AG04450 (cell line): ENCODE results near the gene RND2. TPM values are rescaled to one million over a fixed set of nuclear protein-coding genes. Genes with fewer than 3 reads are reported as not detected.
"Not testable (repeated sequence)": the region's sequence is repeated elsewhere in the genome, so short reads cannot be mapped to it uniquely, and the experiment has no call there.

ENCODE experiments used
- CTCF ChIA-PET: fragments of 300-600, 350-600 bp; formaldehyde crosslinking; extraction: SDS; loops from one replicate; lab custom pipeline; 2022; ENCODE audit warnings: antibody characterized with exemption, inconsistent platforms; lab: Charles Lee
- POLR2A ChIA-PET: fragments of 350-600 bp; formaldehyde crosslinking; extraction: SDS; loops from one replicate; lab custom pipeline; 2021; ENCODE audit warnings: antibody characterized with exemption, inconsistent platforms; lab: Yijun Ruan, JAX
- DNase-seq: peaks from one replicate; pipeline ENCODE4 v3.0.0-alpha.2; 2011; ENCODE audit warnings: low read depth, low spot score
- H3K27ac ChIP-seq: one replicate; pipeline ENCODE4 v1.5.1; 2012; ENCODE audit warnings: low read depth, low read length, control low read depth
- H3K27me3 ChIP-seq: one replicate; pipeline ENCODE4 v1.6.0; 2012; ENCODE audit warnings: low read length; ENCODE audit not compliant: control insufficient read depth, insufficient read depth
- H3K4me3 ChIP-seq: 2 replicates; pipeline ENCODE4 v1.5.1; 2011; ENCODE audit warnings: mild to moderate bottlenecking, low read depth, low read length, control low read depth
- H3K9me3 ChIP-seq: 2 replicates; pipeline ENCODE4 v1.5.1; 2012; ENCODE audit warnings: low read length; ENCODE audit not compliant: control insufficient read depth, insufficient read depth
- polyA plus RNA-seq: library from polyadenylated mRNA; depleted of rRNA; stranded (reverse); fragments of >200 nt; gene quantifications from 2 replicates; pipeline ENCODE4 v1.2.3, GENCODE V29; 2011
- TF ChIP-seq, protein P1 (sequence below): IDR thresholded peaks from 2 replicates; pipeline ENCODE4 v1.5.1; 2011; ENCODE audit warnings: low read depth, low read length, control low read depth, inconsistent platforms

Gene RND2
- polyA plus RNA-seq, 1 experiment, result 1.7 TPM

DNA sequence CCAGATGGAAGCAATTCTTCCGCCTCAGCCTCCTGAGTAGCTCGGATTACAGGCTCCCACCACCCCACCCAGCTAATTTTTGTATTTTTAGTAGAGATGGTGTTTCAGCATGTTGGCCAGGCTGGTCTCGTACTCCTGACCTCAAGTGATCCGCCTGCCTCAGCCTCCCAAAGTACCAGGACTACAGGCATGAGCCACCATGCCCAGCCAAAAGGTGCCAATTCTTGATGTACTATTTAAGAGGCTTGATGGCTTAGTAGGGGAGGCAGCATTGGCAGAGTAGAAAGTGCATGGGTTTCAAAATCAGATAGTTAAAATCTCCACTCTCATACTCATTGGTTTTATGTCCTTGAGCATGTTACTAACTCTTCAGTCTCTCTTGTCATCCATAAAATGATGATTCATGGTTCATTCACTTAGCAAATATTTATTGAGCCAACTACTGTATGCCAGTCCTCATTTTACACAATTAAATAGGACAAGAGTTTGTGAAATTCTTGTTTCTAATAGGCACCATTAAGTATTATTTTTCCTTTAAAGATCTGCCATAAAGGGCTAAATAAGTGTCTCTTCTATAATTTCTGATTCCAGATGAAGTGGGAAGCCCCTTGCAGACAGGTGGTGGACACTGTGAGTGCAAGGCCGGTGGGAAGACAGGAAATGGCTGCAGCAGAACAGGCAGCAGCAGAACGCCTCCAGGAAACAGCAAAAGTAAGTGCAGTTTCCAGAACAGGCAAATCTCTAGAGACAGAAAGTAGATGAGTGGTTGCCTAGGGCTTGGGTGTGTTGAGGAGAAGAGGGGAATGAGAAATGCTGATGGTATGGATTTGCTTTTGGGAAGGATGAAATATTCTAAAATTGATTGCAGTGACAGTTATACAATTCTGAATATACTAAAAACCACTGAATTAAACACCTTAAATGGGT is 35.0 kb upstream of the RND2 start:
- Histone ChIP-seq H3K9me3 (no peaks in the 10 kb centered on the region), H3K27ac (no peak overlapping the region), H3K4me3 (no peak overlapping the region), H3K27me3 (no peaks in the 10 kb centered on the region)
- DNase-seq, result no peak
- TF ChIP-seq, protein P1, sequence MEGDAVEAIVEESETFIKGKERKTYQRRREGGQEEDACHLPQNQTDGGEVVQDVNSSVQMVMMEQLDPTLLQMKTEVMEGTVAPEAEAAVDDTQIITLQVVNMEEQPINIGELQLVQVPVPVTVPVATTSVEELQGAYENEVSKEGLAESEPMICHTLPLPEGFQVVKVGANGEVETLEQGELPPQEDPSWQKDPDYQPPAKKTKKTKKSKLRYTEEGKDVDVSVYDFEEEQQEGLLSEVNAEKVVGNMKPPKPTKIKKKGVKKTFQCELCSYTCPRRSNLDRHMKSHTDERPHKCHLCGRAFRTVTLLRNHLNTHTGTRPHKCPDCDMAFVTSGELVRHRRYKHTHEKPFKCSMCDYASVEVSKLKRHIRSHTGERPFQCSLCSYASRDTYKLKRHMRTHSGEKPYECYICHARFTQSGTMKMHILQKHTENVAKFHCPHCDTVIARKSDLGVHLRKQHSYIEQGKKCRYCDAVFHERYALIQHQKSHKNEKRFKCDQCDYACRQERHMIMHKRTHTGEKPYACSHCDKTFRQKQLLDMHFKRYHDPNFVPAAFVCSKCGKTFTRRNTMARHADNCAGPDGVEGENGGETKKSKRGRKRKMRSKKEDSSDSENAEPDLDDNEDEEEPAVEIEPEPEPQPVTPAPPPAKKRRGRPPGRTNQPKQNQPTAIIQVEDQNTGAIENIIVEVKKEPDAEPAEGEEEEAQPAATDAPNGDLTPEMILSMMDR, result no peak
- CTCF ChIA-PET, result no interaction called here
- POLR2A ChIA-PET, result no interaction called here

DNA sequence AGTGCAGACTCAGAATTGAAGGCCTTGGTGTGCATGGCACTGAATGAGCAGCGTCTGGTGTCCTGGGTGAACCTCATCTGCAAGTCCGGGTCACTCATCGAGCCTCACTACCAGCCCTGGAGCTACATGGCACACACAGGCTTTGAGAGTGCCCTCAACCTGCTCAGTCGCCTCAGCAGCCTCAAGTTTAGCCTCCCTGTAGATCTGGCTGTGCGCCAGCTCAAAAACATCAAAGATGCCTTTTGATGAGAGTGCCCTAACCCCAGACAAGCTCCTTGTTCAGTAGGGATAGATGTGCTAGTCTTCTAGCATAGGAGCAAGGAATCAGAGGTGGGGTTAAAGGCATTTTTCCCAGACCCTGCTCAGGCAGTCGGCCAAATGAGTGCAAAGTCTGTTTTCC is 33.6 kb upstream of the RND2 start:
- H3K27me3 ChIP-seq, result no peaks in the 10 kb centered on the region
- DNase-seq, result no peak
- ChIA-PET CTCF (no interaction called here), POLR2A (no interaction called here)
- no peaks in the 10 kb centered on the region for H3K9me3 ChIP-seq
- TF ChIP-seq, protein P1, result no peak
- H3K4me3 ChIP-seq, result no peak overlapping the region
- no peak overlapping the region for H3K27ac ChIP-seq

DNA sequence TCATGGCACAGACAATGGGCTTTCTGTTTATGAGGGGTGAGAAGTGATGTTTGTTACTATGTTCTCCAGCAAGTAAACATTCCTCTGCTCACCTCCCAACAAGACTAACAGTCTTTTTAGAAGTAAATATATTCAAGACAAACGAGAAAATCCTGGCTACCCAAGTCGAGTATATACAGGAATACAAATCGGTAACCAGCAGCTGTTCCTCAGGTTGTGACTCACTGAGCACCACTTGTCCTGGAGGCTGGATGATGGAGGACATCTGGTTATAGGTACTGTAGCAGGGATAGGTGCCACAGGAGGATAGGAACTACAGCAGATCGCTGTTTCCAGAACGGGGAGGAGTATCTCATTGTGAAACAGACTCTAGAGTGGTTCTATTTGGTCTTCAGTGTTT is 32.2 kb upstream of the RND2 start:
- Histone ChIP-seq H3K27me3 (no peaks in the 10 kb centered on the region), H3K9me3 (no peaks in the 10 kb centered on the region), H3K27ac (no peak overlapping the region), H3K4me3 (no peak overlapping the region)
- TF ChIP-seq, protein P1, result no peak
- CTCF ChIA-PET, result no interaction called here
- no peak for DNase-seq
- POLR2A ChIA-PET, result no interaction called here

DNA sequence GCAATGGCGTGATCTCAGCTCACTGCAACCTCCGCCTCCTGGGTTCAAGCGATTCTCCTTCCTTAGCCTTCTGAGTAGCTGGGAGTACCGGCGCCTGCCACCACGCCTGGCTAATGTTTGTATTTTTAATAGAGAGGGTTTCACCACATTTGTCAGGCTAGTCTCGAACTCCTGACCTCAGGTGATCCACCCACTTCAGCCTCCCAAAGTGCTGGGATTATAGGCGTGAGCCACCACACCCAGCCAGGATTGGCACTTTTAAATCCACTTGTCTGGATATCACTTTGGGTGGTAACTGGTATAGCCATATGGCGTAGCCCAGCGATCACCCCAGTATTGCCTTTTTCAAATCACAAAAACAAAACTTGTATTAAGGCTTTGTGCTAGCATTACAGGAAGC is 31.1 kb upstream of the RND2 start:
- DNase-seq, H3K4me3 ChIP-seq, H3K9me3 ChIP-seq, H3K27ac ChIP-seq, CTCF ChIA-PET, H3K27me3 ChIP-seq, POLR2A ChIA-PET: not testable (repeated sequence)

DNA sequence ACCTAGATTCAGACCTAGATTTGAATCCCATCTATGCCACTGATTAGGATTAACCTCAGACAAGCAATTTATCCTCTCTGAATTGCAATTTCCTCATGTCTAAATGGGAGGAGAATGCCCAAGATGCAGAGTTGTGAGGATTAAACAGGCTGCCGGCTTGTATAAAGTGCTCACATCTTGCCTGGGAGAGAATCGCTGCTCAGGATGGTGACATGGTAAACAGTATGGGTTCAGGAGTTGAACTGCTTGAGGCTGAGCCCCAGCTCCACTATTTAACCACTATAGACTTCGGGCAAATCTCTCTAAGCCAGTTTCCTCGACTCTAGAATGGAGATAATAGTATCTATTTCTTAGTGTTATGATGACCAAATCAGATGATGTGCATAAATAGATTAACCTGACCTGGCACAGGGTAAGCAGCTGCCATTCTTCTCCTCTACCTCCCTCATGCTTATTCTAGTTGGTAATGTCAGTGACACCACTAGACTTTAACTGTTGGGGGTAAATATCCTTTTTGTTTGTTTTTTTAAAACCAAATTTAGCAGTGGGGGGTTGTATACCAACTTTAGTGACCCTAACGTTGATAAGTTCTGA is 27.5 kb upstream of the RND2 start:
- peaks cover 5% of the 10 kb centered on the region; the same call in 1 of the 2 replicates for H3K9me3 ChIP-seq
- TF ChIP-seq, protein P1, result no peak
- peak overlapping the region; percentile 28 for H3K4me3 ChIP-seq
- CTCF ChIA-PET, result interaction anchor here (0.6 to 2.6 kb wide), 19 partner anchors 9 to 419 kb away, joined by 3 to 22 read pairs (median 5); partner anchors contain the start of genes AOC2, BECN1, IFI35 and PTGES3L
- no peak overlapping the region for H3K27ac ChIP-seq
- DNase-seq, result no peak
- POLR2A ChIA-PET, result interaction anchor here (0.5 to 2.0 kb wide), 23 partner anchors 9 to 802 kb away, joined by 3 to 22 read pairs (median 5); partner anchors contain the start of genes AOC2, BECN1, IFI35 and NBR1
- no peaks in the 10 kb centered on the region for H3K27me3 ChIP-seq
